Measurements from ENCODE around the gene RPRD1B. TPM values are rescaled to one million over a fixed set of nuclear protein-coding genes. Genes with fewer than 3 reads are reported as not detected.
A peak's percentile ranks its signal among the peaks of the same experiment; 100 is the strongest.

RPRD1B gene
- total and polyA plus RNA-seq, 2 of the 13 experiments (the other 11 are each of a cell fraction or from before 2014, with no cell fraction given) = 31.1 to 41.5 TPM

DNA sequence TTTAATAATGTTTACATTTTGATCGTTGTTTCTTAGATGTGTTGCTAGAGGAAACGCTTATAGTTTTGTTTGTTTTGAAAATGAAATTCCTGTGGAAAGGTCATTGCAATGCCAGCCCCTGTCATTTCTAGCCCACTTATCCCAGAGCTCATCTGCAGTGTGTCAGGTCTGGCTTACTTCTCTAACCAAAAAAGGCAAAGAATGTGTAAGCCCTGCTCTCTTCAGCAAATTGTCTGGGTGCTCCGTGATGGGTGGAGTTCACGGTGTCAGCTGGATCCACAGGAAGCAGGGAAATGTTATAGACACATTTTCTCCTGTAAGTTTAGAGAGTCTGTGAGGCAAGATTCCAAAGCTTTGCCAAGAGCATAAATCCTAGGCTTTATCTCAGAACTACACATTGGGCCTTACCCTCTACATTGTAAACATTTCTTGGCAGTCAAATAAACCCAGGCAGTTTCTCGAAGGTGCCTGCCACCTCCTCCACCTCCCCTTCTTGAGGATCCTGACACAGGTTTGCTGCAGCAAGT, 50.9 kb downstream of the RPRD1B start (continued):
- TF ChIP-seq ZBTB8A (CRISPR knock-in tag; IDR thresholded peaks at IDR 0.05; ENCODE audit: borderline replicate concordance, low read depth) = no peak
- TF ChIP-seq ZMYM3 (CRISPR knock-in tag; IDR thresholded peaks at IDR 0.05) = no peak
- no peak for TF ChIP-seq DNMT3B (CRISPR knock-in tag; conservative IDR thresholded peaks at IDR 0.05)
- no peak for TF ChIP-seq HOMEZ (CRISPR knock-in tag; IDR thresholded peaks at IDR 0.05; ENCODE audit: low read depth)
- TF ChIP-seq ATF6 (CRISPR knock-in tag; conservative IDR thresholded peaks at IDR 0.05) = no peak
- peak; percentile 22; the same call in 1 of the 2 replicates for TF ChIP-seq SOX5 (CRISPR knock-in tag; IDR thresholded peaks at IDR 0.05; ENCODE audit: borderline replicate concordance)
- TF ChIP-seq ZNF225 (CRISPR knock-in tag; IDR thresholded peaks at IDR 0.05) = no peak
- TF ChIP-seq ZNF660 (CRISPR knock-in tag; IDR thresholded peaks at IDR 0.05; ENCODE audit: borderline replicate concordance, low read depth) = no peak
- no peak for TF ChIP-seq POLR2G (IDR thresholded peaks at IDR 0.05; ENCODE audit: low read depth, low read length)
- no peak for TF ChIP-seq ZFP41 (CRISPR knock-in tag; IDR thresholded peaks at IDR 0.05; ENCODE audit: borderline replicate concordance)
- no peak for TF ChIP-seq PBX3 (CRISPR knock-in tag; IDR thresholded peaks at IDR 0.05; ENCODE audit: borderline replicate concordance)
- no peak for TF ChIP-seq DPF2 (CRISPR knock-in tag; IDR thresholded peaks at IDR 0.05; ENCODE audit: borderline replicate concordance, low read depth)
- no peak for TF ChIP-seq FLYWCH1 (CRISPR knock-in tag; IDR thresholded peaks at IDR 0.05)
- TF ChIP-seq ZNF44 (CRISPR knock-in tag; IDR thresholded peaks at IDR 0.05) = 0 out of 2 replicates have a peak, but pooled peaks have one; percentile 5
- 0 out of 2 replicates have a peak, but pooled peaks have one; percentile 11 for TF ChIP-seq SAP130 (CRISPR knock-in tag; IDR thresholded peaks at IDR 0.05; ENCODE audit: low read depth)
- TF ChIP-seq, protein P1, sequence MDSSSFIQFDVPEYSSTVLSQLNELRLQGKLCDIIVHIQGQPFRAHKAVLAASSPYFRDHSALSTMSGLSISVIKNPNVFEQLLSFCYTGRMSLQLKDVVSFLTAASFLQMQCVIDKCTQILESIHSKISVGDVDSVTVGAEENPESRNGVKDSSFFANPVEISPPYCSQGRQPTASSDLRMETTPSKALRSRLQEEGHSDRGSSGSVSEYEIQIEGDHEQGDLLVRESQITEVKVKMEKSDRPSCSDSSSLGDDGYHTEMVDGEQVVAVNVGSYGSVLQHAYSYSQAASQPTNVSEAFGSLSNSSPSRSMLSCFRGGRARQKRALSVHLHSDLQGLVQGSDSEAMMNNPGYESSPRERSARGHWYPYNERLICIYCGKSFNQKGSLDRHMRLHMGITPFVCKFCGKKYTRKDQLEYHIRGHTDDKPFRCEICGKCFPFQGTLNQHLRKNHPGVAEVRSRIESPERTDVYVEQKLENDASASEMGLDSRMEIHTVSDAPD (CRISPR knock-in tag; IDR thresholded peaks at IDR 0.05) = no peak
- TF ChIP-seq ZNF768 (CRISPR knock-in tag; IDR thresholded peaks at IDR 0.05) = no peak
- TF ChIP-seq ZNF296 (CRISPR knock-in tag; conservative IDR thresholded peaks at IDR 0.05) = no peak
